Naive B cell (primary cell): ENCODE data around the gene MAP4K4. TPM values are rescaled to one million over a fixed set of nuclear protein-coding genes. Genes with fewer than 3 reads are reported as not detected.
A peak's percentile ranks its signal among the peaks of the same experiment; 100 is the strongest.
"Not testable (repeated sequence)": the region's sequence is repeated elsewhere in the genome, so short reads cannot be mapped to it uniquely, and the experiment has no call there.

Source experiments
- ATAC-seq, 2 donors: fragments of 150-1000 bp; cut with Tn5 transposase; 2 replicates each; pipeline ENCODE4 v1.10.0; 2021; ENCODE audit warnings: low read depth in 2 of 2, mild to moderate bottlenecking in 2 of 2, moderate library complexity in 2 of 2
- DNase-seq: peaks from one replicate; pipeline ENCODE4 v3.0.0; 2022
- H3K27ac Mint-ChIP-seq, 6 donors: one replicate each; pipeline ENCODE4 v1.8.0; 2020 to 2022; ENCODE audit warnings: mild to moderate bottlenecking in 6 of 6, mixed read lengths in 6 of 6, moderate library complexity in 5 of 6, inconsistent platforms in 2 of 6
- H3K27me3 Mint-ChIP-seq, 3 donors: one replicate each; pipeline ENCODE4 v1.8.0; 2021 to 2022; ENCODE audit warnings: mixed read lengths in 3 of 3, mild to moderate bottlenecking in 1 of 3
- H3K36me3 Mint-ChIP-seq, 2 donors: one replicate each; pipeline ENCODE4 v1.8.0; 2020 to 2022; ENCODE audit warnings: mixed read lengths in 2 of 2, inconsistent platforms in 1 of 2, mild to moderate bottlenecking in 1 of 2
- H3K4me1 Mint-ChIP-seq, 3 donors: one replicate each; pipeline ENCODE4 v1.8.0; 2020 to 2022; ENCODE audit warnings: mixed read lengths in 3 of 3, inconsistent platforms in 1 of 3, mild to moderate bottlenecking in 1 of 3, moderate library complexity in 1 of 3
- H3K4me3 Mint-ChIP-seq, 8 donors: one replicate each; pipeline ENCODE4 v1.8.0; 2020 to 2022; ENCODE audit warnings: mild to moderate bottlenecking in 8 of 8, mixed read lengths in 8 of 8, moderate library complexity in 8 of 8, inconsistent platforms in 2 of 8
- H3K9me3 Mint-ChIP-seq, 7 donors: one replicate each; pipeline ENCODE4 v1.8.0; 2020 to 2022; ENCODE audit warnings: mixed read lengths in 7 of 7, mild to moderate bottlenecking in 5 of 7, inconsistent platforms in 2 of 7, moderate library complexity in 1 of 7
- polyA plus RNA-seq, 6 donors: library from polyadenylated mRNA; unstranded; fragments of 300-500 nt; fragmentation: Illumina TruSeq; gene quantifications; one replicate each; pipeline ENCODE4 v1.2.3, GENCODE V29; 2021; ENCODE audit warnings: low read depth in 6 of 6

The MAP4K4 gene
- polyA plus RNA-seq, 6 donors from 2014 or later, result 11.8 to 36.0 (median 20.3) TPM

- no peaks in the 10 kb centered on the region for H3K9me3 Mint-ChIP-seq
- ATAC-seq, result no peak
- H3K27ac Mint-ChIP-seq, result peak overlapping the region; percentile 86 to 95 (median 91)
- no peaks in the 10 kb centered on the region for H3K36me3 Mint-ChIP-seq
- no peak for DNase-seq
- H3K27me3 Mint-ChIP-seq, result no peaks in the 10 kb centered on the region
- peaks cover 62 to 84% (median 76%) of the 10 kb centered on the region in 3 donors for H3K4me1 Mint-ChIP-seq
- peak overlapping the region in 6 of 8 donors; percentile 11 to 62 (median 46) for H3K4me3 Mint-ChIP-seq
Observed at GRCh38 chr2:101753720-101754490, 56.4 kb downstream of the MAP4K4 start.

GRCh38 chr2:101754618-101755017 lies 57.1 kb downstream of the MAP4K4 start:
- Mint-ChIP-seq H3K4me1 (peaks cover 62 to 84% (median 79%) of the 10 kb centered on the region in 3 donors), H3K27ac (peak overlapping the region; percentile 84 to 95 (median 92)), H3K9me3 (no peaks in the 10 kb centered on the region), H3K27me3 (no peaks in the 10 kb centered on the region), H3K4me3 (peak overlapping the region in 7 of 8 donors; percentile 5 to 83 (median 46)), H3K36me3 (no peaks in the 10 kb centered on the region)
- DNase-seq, result no peak
- no peak for ATAC-seq

- DNase-seq (no peak), ATAC-seq (no peak)
- Mint-ChIP-seq H3K9me3 (no peaks in the 10 kb centered on the region), H3K27ac (peak overlapping the region in 5 of 6 donors; percentile 42 to 95 (median 83)), H3K4me1 (peaks cover 57 to 85% (median 75%) of the 10 kb centered on the region in 3 donors), H3K4me3 (peak overlapping the region in 6 of 8 donors; percentile 9 to 76 (median 66)), H3K36me3 (no peaks in the 10 kb centered on the region), H3K27me3 (no peaks in the 10 kb centered on the region)
Observed at GRCh38 chr2:101756266-101756665, 58.8 kb downstream of the MAP4K4 start.

- Mint-ChIP-seq H3K36me3 (no peaks in the 10 kb centered on the region), H3K9me3 (no peaks in the 10 kb centered on the region), H3K4me3 (peak overlapping the region; percentile 35 to 71 (median 58)), H3K27ac (peak overlapping the region in 4 of 6 donors; percentile 7 to 90 (median 74)), H3K27me3 (no peaks in the 10 kb centered on the region), H3K4me1 (peaks cover 56 to 85% (median 75%) of the 10 kb centered on the region in 3 donors)
- DNase-seq, result no peak
- ATAC-seq, result peak; percentile 37 to 61
Observed at GRCh38 chr2:101758001-101758400, 60.5 kb downstream of the MAP4K4 start.

GRCh38 chr2:101759162-101759561 lies 61.7 kb downstream of the MAP4K4 start:
- DNase-seq (no peak), ATAC-seq (no peak)
- Mint-ChIP-seq H3K9me3 (no peaks in the 10 kb centered on the region), H3K27ac (peak overlapping the region in 3 of 6 donors; percentile 21 to 90 (median 86)), H3K27me3 (no peaks in the 10 kb centered on the region), H3K36me3 (no peaks in the 10 kb centered on the region), H3K4me3 (no peak overlapping the region), H3K4me1 (peaks cover 57 to 85% (median 75%) of the 10 kb centered on the region in 3 donors)

GRCh38 chr2:101762451-101763171 lies 65.1 kb downstream of the MAP4K4 start:
- no peaks in the 10 kb centered on the region for H3K27me3 Mint-ChIP-seq

GRCh38 chr2:101763496-101764333 lies 66.2 kb downstream of the MAP4K4 start:
- ATAC-seq (no peak), DNase-seq (no peak)
- H3K27ac Mint-ChIP-seq, result peak overlapping the region in 4 of 6 donors; percentile 15 to 85 (median 58)
- H3K9me3 Mint-ChIP-seq, result no peaks in the 10 kb centered on the region
- peaks cover 63 to 86% (median 80%) of the 10 kb centered on the region in 3 donors for H3K4me1 Mint-ChIP-seq
- H3K36me3 Mint-ChIP-seq, result no peaks in the 10 kb centered on the region
- peak overlapping the region in 3 of 8 donors; percentile 9 to 71 (median 16) for H3K4me3 Mint-ChIP-seq
- H3K27me3 Mint-ChIP-seq, result no peaks in the 10 kb centered on the region

More at GRCh38 chr2:101762451-101763171, 65.1 kb downstream of the MAP4K4 start:
- Mint-ChIP-seq H3K4me3 (peak overlapping the region in 5 of 8 donors; percentile 5 to 59 (median 39)), H3K36me3 (no peaks in the 10 kb centered on the region), H3K4me1 (peaks cover 64 to 86% (median 80%) of the 10 kb centered on the region in 3 donors), H3K27ac (peak overlapping the region in 5 of 6 donors; percentile 69 to 93 (median 79)), H3K9me3 (no peaks in the 10 kb centered on the region)
- DNase-seq (no peak), ATAC-seq (no peak)

- DNase-seq (peak; percentile 17), ATAC-seq (peak; percentile 60 to 65)
- no peaks in the 10 kb centered on the region for H3K9me3 Mint-ChIP-seq
- peaks cover 78 to 100% (median 94%) of the 10 kb centered on the region in 3 donors for H3K4me1 Mint-ChIP-seq
- no peaks in the 10 kb centered on the region for H3K36me3 Mint-ChIP-seq
- no peaks in the 10 kb centered on the region for H3K27me3 Mint-ChIP-seq
- peak overlapping the region; percentile 21 to 86 (median 51) for H3K4me3 Mint-ChIP-seq
- H3K27ac Mint-ChIP-seq, result peak overlapping the region; percentile 65 to 97 (median 88)
Observed at GRCh38 chr2:101766337-101766736, 68.8 kb downstream of the MAP4K4 start.

GRCh38 chr2:101766871-101767739 lies 69.6 kb downstream of the MAP4K4 start:
- Mint-ChIP-seq H3K27me3 (no peaks in the 10 kb centered on the region), H3K4me3 (peak overlapping the region; percentile 21 to 86 (median 61)), H3K9me3 (no peaks in the 10 kb centered on the region), H3K27ac (peak overlapping the region; percentile 85 to 97 (median 91)), H3K4me1 (peaks cover 80 to 100% (median 94%) of the 10 kb centered on the region in 3 donors), H3K36me3 (no peaks in the 10 kb centered on the region)
- ATAC-seq, result peak; percentile 31 to 48
- no peak for DNase-seq

GRCh38 chr2:101768556-101769220 lies 71.2 kb downstream of the MAP4K4 start:
- Mint-ChIP-seq H3K4me3 (peak overlapping the region in 7 of 8 donors; percentile 5 to 76 (median 52)), H3K4me1 (peaks cover 78 to 100% (median 92%) of the 10 kb centered on the region in 3 donors), H3K27ac (peak overlapping the region; percentile 49 to 85 (median 79)), H3K27me3 (no peaks in the 10 kb centered on the region), H3K36me3 (no peaks in the 10 kb centered on the region), H3K9me3 (no peaks in the 10 kb centered on the region)
- no peak for DNase-seq
- ATAC-seq, result peak; percentile 39 to 41

- peak overlapping the region in 3 of 8 donors; percentile 25 to 48 (median 48) for H3K4me3 Mint-ChIP-seq
- not testable (repeated sequence) for ATAC-seq
Observed at GRCh38 chr2:101769726-101770125, 72.2 kb downstream of the MAP4K4 start.

More at GRCh38 chr2:101769726-101770125, 72.2 kb downstream of the MAP4K4 start:
- peak overlapping the region in 3 of 6 donors; percentile 59 to 84 (median 67) for H3K27ac Mint-ChIP-seq
- H3K9me3 Mint-ChIP-seq, DNase-seq, H3K27me3 Mint-ChIP-seq, H3K36me3 Mint-ChIP-seq: not testable (repeated sequence)
- H3K4me1 Mint-ChIP-seq, result peaks cover 77 to 100% (median 90%) of the 10 kb centered on the region in 3 donors
